Pancreas (tissue), 10 donors: ENCODE data around the gene ACKR3. TPM values are rescaled to one million over a fixed set of nuclear protein-coding genes. Genes with fewer than 3 reads are reported as not detected.

Experiments
- ATAC-seq, 4 donors: fragments of 200-7000 bp; cut with Tn5 transposase; one replicate each; pipeline versions ENCODE4 v1.8.0 to v1.9.1; 2020; ENCODE audit warnings: mild to moderate bottlenecking in 4 of 4, moderate library complexity in 4 of 4
- DNase-seq, 6 donors: peaks; one replicate each; pipeline ENCODE4 v3.0.0-alpha.2; 2020
- FAIRE-seq: peaks from 2 replicates; lab custom pipeline; 2012; peaks lifted over from hg19 to GRCh38; lab: Jason Lieb, UNC
- H3K27ac ChIP-seq, 4 donors: fragments of 200-600 bp; sonication (generic); 1 replicate in 3 of 4; 2 replicates in 1 of 4; pipeline versions ENCODE4 v1.5.0 to v1.8.0; 2020
- H3K27me3 ChIP-seq, 4 donors: fragments of 200-600 bp; one replicate each; pipeline ENCODE4 v1.8.0; 2021
- H3K36me3 ChIP-seq, 3 donors: fragments of 200-600 bp; sonication (generic) in 1 of 3; one replicate each; pipeline versions ENCODE4 v1.5.0 to v1.8.0; 2020 to 2021
- H3K4me1 ChIP-seq, 3 donors: fragments of 200-600 bp; one replicate each; pipeline ENCODE4 v1.8.0; 2021
- H3K4me3 ChIP-seq, 4 donors: fragments of 200-600 bp; sonication (generic) in 2 of 4; one replicate each; pipeline versions ENCODE4 v1.5.0 to v1.8.0; 2020 to 2021
- H3K9me3 ChIP-seq, 4 donors: fragments of 200-600 bp; one replicate each; pipeline ENCODE4 v1.8.0; 2021
- CTCF ChIP-seq, 4 donors: fragments of 200-600 bp; sonication (generic) in 3 of 4; IDR thresholded peaks; one replicate each; pipeline versions ENCODE4 v1.5.0 to v1.8.0; 2021; ENCODE audit warnings: antibody characterized with exemption in 4 of 4
- WGBS, 2 donors: extraction: QIAGEN DNeasy Blood & Tissue Kit; methylation state at CpG; one replicate each; pipeline ENCODE4 v1.1.7; 2013; 5-methylcytosine and 5-hydroxymethylcytosine counted together
- intact Hi-C, 3 donors: fragments of 100-400 bp; cut with DNase I; formaldehyde crosslinking; loops; one replicate each; pipeline versions ENCODE4 v1.11.1 to v1.14.2; 2022
- polyA plus RNA-seq, 2 donors: library from polyadenylated mRNA; stranded (reverse); fragments of 200-250 nt; gene quantifications; one replicate each; pipeline ENCODE4 v1.2.3, GENCODE V29; 2013
- total RNA-seq, 6 donors: library from RNA; stranded (reverse); fragmentation: NEBNext Ultra II Directional in 4 of 6; extraction: Animal tissue kit (Norgen Biotek cat#: 25700) in 4 of 6; gene quantifications; one replicate each; pipeline versions ENCODE4 v1.2.1 to v1.2.4, GENCODE V29; 2021 to 2023
- donor health status: healthy with polysubstance abuse.
- donor health status: DM: no; HTN: no; CAD: no; lungs with moderate emphysema.
- donor health status: DM: no; HTN: no; CAD: no.
- donor health status: control.
- donor health status: control.
- donor health status: Bipolar disorder and iron deficiency.
- donor health status: DM: yes; HTN: yes; CAD: no.
- donor health status: DM: no; HTN: no; CAD: no.
- donor health status: DM: no; HTN: no; CAD: no.
- donor health status: DM: yes; HTN: yes; CAD: no.

ACKR3 gene
- total and polyA plus RNA-seq, 8 donors, result 6.2 to 30.3 (median 12.9) TPM

- no peak for FAIRE-seq
- TF ChIP-seq CTCF (IDR thresholded peaks at IDR 0.05), result no peak
- H3K4me1 ChIP-seq, result peaks cover 0 to 8% (median 0%) of the 10 kb centered on the region in 3 donors
These were observed 3.7 kb upstream of the ACKR3 start for GRCh38 chr2:236565879-236566402.

GRCh38 chr2:236566596-236566995 lies 3.0 kb upstream of the ACKR3 start:
- no peak overlapping the region for H3K4me3 ChIP-seq
- H3K9me3 ChIP-seq, result no peaks in the 10 kb centered on the region
- DNase-seq (no peak), ATAC-seq (no peak), FAIRE-seq (no peak)
- no peaks in the 10 kb centered on the region for H3K36me3 ChIP-seq
- intact Hi-C loops, result no loop called here
- TF ChIP-seq CTCF (IDR thresholded peaks at IDR 0.05), result no peak
- H3K4me1 ChIP-seq, result peaks cover 0 to 8% (median 0%) of the 10 kb centered on the region in 3 donors
- H3K27ac ChIP-seq, result no peak overlapping the region
- no peaks in the 10 kb centered on the region for H3K27me3 ChIP-seq
- WGBS, 2 donors, result 88 to 90% methylated on average over 6 of the region's 6 CpGs

More at GRCh38 chr2:236565879-236566402, 3.7 kb upstream of the ACKR3 start:
- no peak for DNase-seq
- H3K9me3 ChIP-seq, result no peaks in the 10 kb centered on the region
- no peak for ATAC-seq
- WGBS, 2 donors, result 93% methylated on average over 17 of the region's 17 CpGs
- no peaks in the 10 kb centered on the region for H3K36me3 ChIP-seq
- intact Hi-C loops, result no loop called here
- no peak overlapping the region for H3K4me3 ChIP-seq
- no peaks in the 10 kb centered on the region for H3K27me3 ChIP-seq
- no peak overlapping the region for H3K27ac ChIP-seq

GRCh38 chr2:236568068-236568921 lies 1.3 kb upstream of the ACKR3 start:
- no peak for TF ChIP-seq CTCF (IDR thresholded peaks at IDR 0.05)
- Histone ChIP-seq H3K36me3 (no peaks in the 10 kb centered on the region), H3K27ac (peak overlapping the region; percentile 63 to 82 (median 78)), H3K27me3 (no peaks in the 10 kb centered on the region), H3K4me1 (peaks cover 0 to 8% (median 0%) of the 10 kb centered on the region in 3 donors), H3K4me3 (peak overlapping the region; percentile 18 to 53 (median 41)), H3K9me3 (no peaks in the 10 kb centered on the region)
- intact Hi-C loops, result no loop called here
- DNase-seq, result peak in 5 of 6 donors; percentile 54 to 82 (median 64)
- peak; percentile 42 to 58 (median 46) for ATAC-seq
- FAIRE-seq, result no peak
- WGBS, 2 donors, result 2 to 4% methylated on average over 49 of the region's 49 CpGs

GRCh38 chr2:236568922-236569572 lies 578 bp upstream of the ACKR3 start:
- DNase-seq (no peak), FAIRE-seq (no peak), ATAC-seq (no peak)
- TF ChIP-seq CTCF (IDR thresholded peaks at IDR 0.05), result no peak
- Histone ChIP-seq H3K4me3 (peak overlapping the region in 2 of 4 donors; percentile 52 to 53), H3K27me3 (no peaks in the 10 kb centered on the region), H3K4me1 (peaks cover 0 to 11% (median 0%) of the 10 kb centered on the region in 3 donors), H3K27ac (peak overlapping the region; percentile 63 to 82 (median 78)), H3K9me3 (no peaks in the 10 kb centered on the region), H3K36me3 (no peaks in the 10 kb centered on the region)
- intact Hi-C loops, result no loop called here
- 11 to 14% methylated on average over 10 of the region's 10 CpGs for WGBS, 2 donors
